GM13977 (cell line): ENCODE data around the gene SHISA7.
"Not testable (repeated sequence)": the region's sequence is repeated elsewhere in the genome, so short reads cannot be mapped to it uniquely, and the experiment has no call there.

Source experiments
- DNase-seq: peaks from one replicate; pipeline ENCODE4 v3.0.0; 2012; ENCODE audit warnings: low spot score
- CTCF ChIP-seq: IDR thresholded peaks from 2 replicates; pipeline ENCODE4 v1.5.1; 2012; ENCODE audit warnings: mild to moderate bottlenecking, control low read depth; ENCODE audit not compliant: insufficient read depth; ENCODE audit errors: extremely low read depth, missing control alignments
- in situ Hi-C: fragments of 300-500 bp; cut with MboI; formaldehyde crosslinking; loops from one replicate; pipeline ENCODE4 v1.12.0; 2022; ENCODE audit warnings: low sequenced_read_pairs, low pct_unique_long_range_greater_than_20kb, mixed read lengths, inconsistent platforms; ENCODE audit not compliant: unreplicated experiment

The SHISA7 gene

GRCh38 chr19:55408533-55408872, 34.6 kb downstream of the SHISA7 start:
- no peak for DNase-seq
- in situ Hi-C loops: no loop called here
- TF ChIP-seq CTCF: no peak

- in situ Hi-C loops: no loop called here
- no peak for TF ChIP-seq CTCF
- peak; percentile 99 for DNase-seq
These were observed 35.1 kb downstream of the SHISA7 start for GRCh38 chr19:55407800-55408532.

GRCh38 chr19:55407550-55407799, 35.6 kb downstream of the SHISA7 start, which contains the start of gene UBE2S:
Gene UBE2S, minus strand, starts transcription at chr19:55407788. Its CDS starts 199 bp downstream, at chr19:55407589.
- in situ Hi-C loops, DNase-seq: not testable (repeated sequence)

- no peak for TF ChIP-seq CTCF
- in situ Hi-C loops: no loop called here
- DNase-seq: peak; percentile 62
These were observed 36.1 kb downstream of the SHISA7 start for GRCh38 chr19:55406826-55407549.

GRCh38 chr19:55406091-55406825, 36.8 kb downstream of the SHISA7 start:
- in situ Hi-C loops: no loop called here
- no peak for DNase-seq
- no peak for TF ChIP-seq CTCF

GRCh38 chr19:55405638-55406037, 37.5 kb downstream of the SHISA7 start:
- no peak for DNase-seq
- TF ChIP-seq CTCF: no peak
- in situ Hi-C loops: no loop called here

- in situ Hi-C loops: no loop called here
- TF ChIP-seq CTCF: no peak
- peak; percentile 21 for DNase-seq
These were observed 40.6 kb downstream of the SHISA7 start for GRCh38 chr19:55402509-55402908.

GRCh38 chr19:55401390-55401789, 41.7 kb downstream of the SHISA7 start:
- DNase-seq, in situ Hi-C loops: not testable (repeated sequence)
